NCI-H2171 (cell line): ENCODE results near the gene COL9A2.

Source experiments
- DNase-seq: peaks from one replicate; lab custom pipeline; 2025; lab: John Stamatoyannopoulos, UW

COL9A2 gene

GRCh38 chr1:40257688-40258444 lies 59.2 kb downstream of the COL9A2 start, which contains the start of gene ZMPSTE24:
Gene ZMPSTE24 (plus strand): TSS chr1:40258236. CDS start chr1:40258272, 36 bp downstream.
- peak; percentile 94 for DNase-seq

- no peak for DNase-seq
Measured at GRCh38 chr1:40257313-40257687, 59.8 kb downstream of the COL9A2 start.

DNA sequence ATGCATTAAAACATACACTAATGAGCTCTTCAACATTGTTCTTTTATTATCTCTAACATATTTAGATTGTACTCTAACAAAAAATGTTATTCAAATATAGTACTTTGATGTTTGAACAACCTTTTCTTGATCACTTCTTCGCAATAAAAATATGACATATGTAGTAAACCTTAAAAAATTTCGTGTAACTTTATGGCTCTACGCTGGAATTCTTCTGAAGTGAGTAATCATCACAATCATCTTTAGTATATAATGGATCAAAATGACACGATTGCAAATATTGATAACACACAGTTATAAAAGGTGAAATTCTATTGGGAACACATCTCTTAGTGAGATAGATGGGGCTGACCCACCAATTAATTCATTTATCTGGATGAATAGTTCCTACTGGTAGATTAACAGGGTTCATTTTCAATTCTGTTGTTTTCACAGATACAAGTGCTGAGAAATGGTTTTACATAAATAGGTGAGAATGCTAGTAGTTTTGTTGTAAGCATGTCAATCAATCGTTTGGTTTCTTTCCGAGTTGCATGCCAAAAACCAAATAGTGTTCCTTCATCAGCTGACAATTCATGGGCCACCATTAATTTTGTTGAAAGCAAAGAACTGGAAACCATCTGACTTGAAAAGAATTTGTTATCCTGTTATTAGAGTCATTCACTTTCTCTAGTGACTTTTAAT lies 60.5 kb downstream of the COL9A2 start:
- no peak for DNase-seq

DNA sequence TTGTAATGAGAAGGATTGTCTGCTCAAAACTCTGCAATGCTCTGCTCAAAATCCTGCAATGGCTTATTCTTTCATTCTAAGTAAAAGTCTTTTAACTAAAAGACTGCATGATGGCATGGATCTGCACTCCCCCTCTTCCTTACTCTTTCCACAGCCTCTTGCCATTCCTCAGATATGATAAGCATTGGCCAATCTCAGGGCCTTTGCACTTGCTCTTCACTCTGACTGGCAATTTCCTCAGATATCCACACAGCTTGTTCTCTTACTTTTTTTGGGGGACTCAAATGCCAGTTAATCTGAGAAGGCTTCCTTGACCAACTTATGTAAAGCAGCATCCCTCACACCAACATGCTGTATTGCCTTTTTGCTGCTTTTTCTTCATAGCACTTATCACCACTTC lies 61.9 kb downstream of the COL9A2 start:
- no peak for DNase-seq

GRCh38 chr1:40252601-40253000 lies 64.5 kb downstream of the COL9A2 start:
- DNase-seq: no peak

DNA sequence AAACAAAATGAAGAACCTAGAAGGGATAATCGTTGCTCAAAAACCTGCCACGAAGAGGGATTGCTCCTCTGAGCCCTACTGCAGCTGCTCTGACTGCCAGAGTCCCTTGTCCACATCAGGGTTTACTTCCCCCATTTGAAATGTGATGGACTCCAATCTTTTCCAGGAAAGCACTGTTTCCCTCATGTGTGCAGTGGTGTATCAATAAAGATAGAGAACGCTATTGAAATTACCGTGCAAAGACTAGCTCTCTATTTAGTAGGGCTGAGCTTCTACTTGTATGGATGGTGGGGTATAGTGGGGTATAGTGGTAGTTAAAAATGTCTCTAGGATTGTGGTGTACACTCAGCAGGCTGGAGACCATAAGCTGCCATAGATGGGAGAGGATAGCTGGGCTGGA lies 65.6 kb downstream of the COL9A2 start:
- DNase-seq: no peak
